Measurements from ENCODE around the gene TMEM167A.

Gene TMEM167A

DNA sequence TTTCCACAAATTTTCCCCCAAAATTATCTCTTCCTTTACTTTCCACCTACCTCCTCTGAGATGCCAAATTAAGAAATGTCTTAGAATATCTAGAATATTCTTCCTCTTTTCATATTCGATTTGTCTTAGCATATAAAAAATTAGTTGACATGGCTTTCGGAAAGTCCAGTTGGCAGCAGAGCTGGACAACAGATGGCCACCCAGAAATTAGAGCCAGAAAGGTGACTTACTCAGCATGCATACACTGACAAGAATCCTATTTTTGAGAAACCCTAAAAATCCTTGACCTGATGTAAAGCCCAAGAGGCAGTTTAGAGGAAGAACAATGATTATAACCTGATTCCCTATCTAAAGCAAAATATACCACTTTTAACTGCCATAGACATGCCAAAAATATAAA lies 22.0 kb downstream of the TMEM167A start:
- H3K9ac ChIP-seq (ENCODE audit: low read length), result no peak overlapping the region
- peaks cover 12% of the 10 kb centered on the region; the same call in 1 of the 2 replicates for H3K36me3 ChIP-seq (replicated peaks; ENCODE audit: insufficient read depth, low read length)
- no peaks in the 10 kb centered on the region for H3K9me2 ChIP-seq (replicated peaks; ENCODE audit: insufficient read depth, low read length)
- H3K79me2 ChIP-seq (ENCODE audit: low read length), result peaks cover 30% of the 10 kb centered on the region
- H3K27ac ChIP-seq (ENCODE audit: low read length), result no peak overlapping the region
- H3K4me3 ChIP-seq (ENCODE audit: low read length), result no peak overlapping the region
- no peaks in the 10 kb centered on the region for H3K27me3 ChIP-seq (replicated peaks; ENCODE audit: insufficient read depth, low read length)
- no peaks in the 10 kb centered on the region for H4K20me1 ChIP-seq (ENCODE audit: insufficient read depth, low read length)
- no peak overlapping the region for H2AFZ ChIP-seq (ENCODE audit: low read length)
- TF ChIP-seq EZH2phosphoT487 (IDR thresholded peaks at IDR 0.05; ENCODE audit: low read length), result no peak
- TF ChIP-seq, protein P1, sequence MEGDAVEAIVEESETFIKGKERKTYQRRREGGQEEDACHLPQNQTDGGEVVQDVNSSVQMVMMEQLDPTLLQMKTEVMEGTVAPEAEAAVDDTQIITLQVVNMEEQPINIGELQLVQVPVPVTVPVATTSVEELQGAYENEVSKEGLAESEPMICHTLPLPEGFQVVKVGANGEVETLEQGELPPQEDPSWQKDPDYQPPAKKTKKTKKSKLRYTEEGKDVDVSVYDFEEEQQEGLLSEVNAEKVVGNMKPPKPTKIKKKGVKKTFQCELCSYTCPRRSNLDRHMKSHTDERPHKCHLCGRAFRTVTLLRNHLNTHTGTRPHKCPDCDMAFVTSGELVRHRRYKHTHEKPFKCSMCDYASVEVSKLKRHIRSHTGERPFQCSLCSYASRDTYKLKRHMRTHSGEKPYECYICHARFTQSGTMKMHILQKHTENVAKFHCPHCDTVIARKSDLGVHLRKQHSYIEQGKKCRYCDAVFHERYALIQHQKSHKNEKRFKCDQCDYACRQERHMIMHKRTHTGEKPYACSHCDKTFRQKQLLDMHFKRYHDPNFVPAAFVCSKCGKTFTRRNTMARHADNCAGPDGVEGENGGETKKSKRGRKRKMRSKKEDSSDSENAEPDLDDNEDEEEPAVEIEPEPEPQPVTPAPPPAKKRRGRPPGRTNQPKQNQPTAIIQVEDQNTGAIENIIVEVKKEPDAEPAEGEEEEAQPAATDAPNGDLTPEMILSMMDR (IDR thresholded peaks at IDR 0.05; ENCODE audit: low read length), result no peak
- TF ChIP-seq EZH2 (optimal IDR thresholded peaks at IDR 0.05; ENCODE audit: low read depth, low read length), result no peak
- H3K4me2 ChIP-seq (ENCODE audit: low read depth, low read length), result no peak overlapping the region
- no peaks in the 10 kb centered on the region for H3K9me3 ChIP-seq (replicated peaks; ENCODE audit: insufficient read depth, low read length)
- no peaks in the 10 kb centered on the region for H3F3A ChIP-seq (ENCODE audit: insufficient read depth, low read length)
- peaks cover 32% of the 10 kb centered on the region for H3K4me1 ChIP-seq (ENCODE audit: low read length)
- no peak for DNase-seq

DNA sequence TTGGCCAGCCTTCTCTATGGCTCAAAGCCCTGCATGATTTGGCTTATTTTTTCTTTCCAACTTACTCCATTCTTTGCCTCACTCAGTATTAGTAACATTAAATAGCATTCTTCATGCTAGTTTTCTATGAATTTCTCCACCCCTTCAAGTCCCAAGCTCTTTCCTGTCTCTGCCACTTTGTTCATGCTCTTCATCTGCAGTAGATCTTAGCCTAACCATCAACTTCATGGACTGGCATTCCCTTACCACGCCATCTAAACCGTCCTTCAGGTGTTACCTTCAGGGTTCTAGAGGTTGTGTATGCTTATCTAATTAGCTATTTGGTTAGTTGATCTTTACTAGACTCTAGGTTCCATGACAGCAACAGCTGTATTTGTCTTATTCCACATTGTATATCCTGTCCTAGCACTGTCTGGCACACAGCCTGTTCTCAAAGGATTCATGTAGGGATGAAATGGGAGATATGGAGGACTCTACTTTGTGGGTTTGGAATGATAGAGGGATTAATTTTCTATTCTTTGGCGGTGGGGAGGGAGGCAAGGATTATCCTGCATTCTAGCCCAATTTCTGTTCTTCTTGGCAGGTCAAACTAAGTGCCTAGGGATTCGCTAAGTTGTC lies 26.4 kb downstream of the TMEM167A start:
- H3K27me3 ChIP-seq (replicated peaks; ENCODE audit: insufficient read depth, low read length), result no peaks in the 10 kb centered on the region
- no peak overlapping the region for H3K27ac ChIP-seq (ENCODE audit: low read length)
- H3K4me2 ChIP-seq (ENCODE audit: low read depth, low read length), result no peak overlapping the region
- no peaks in the 10 kb centered on the region for H3K9me2 ChIP-seq (replicated peaks; ENCODE audit: insufficient read depth, low read length)
- no peak overlapping the region for H2AFZ ChIP-seq (ENCODE audit: low read length)
- no peaks in the 10 kb centered on the region for H4K20me1 ChIP-seq (ENCODE audit: insufficient read depth, low read length)
- H3K9me3 ChIP-seq (replicated peaks; ENCODE audit: insufficient read depth, low read length), result no peaks in the 10 kb centered on the region
- H3F3A ChIP-seq (ENCODE audit: insufficient read depth, low read length), result no peaks in the 10 kb centered on the region
- no peak overlapping the region for H3K4me3 ChIP-seq (ENCODE audit: low read length)
- H3K9ac ChIP-seq (ENCODE audit: low read length), result no peak overlapping the region
- no peak for DNase-seq
- 0 out of 2 replicates have a peak, but pooled peaks cover under 1% of the 10 kb centered on the region for H3K4me1 ChIP-seq (ENCODE audit: low read length)
- peaks cover 2% of the 10 kb centered on the region; the same call in 1 of the 2 replicates for H3K79me2 ChIP-seq (ENCODE audit: low read length)
- TF ChIP-seq EZH2 (optimal IDR thresholded peaks at IDR 0.05; ENCODE audit: low read depth, low read length) (no peak), EZH2phosphoT487 (IDR thresholded peaks at IDR 0.05; ENCODE audit: low read length) (no peak)
- TF ChIP-seq, protein P1 (IDR thresholded peaks at IDR 0.05; ENCODE audit: low read length), result no peak
- 0 out of 2 replicates have a peak, but pooled peaks cover 4% of the 10 kb centered on the region for H3K36me3 ChIP-seq (replicated peaks; ENCODE audit: insufficient read depth, low read length)

DNA sequence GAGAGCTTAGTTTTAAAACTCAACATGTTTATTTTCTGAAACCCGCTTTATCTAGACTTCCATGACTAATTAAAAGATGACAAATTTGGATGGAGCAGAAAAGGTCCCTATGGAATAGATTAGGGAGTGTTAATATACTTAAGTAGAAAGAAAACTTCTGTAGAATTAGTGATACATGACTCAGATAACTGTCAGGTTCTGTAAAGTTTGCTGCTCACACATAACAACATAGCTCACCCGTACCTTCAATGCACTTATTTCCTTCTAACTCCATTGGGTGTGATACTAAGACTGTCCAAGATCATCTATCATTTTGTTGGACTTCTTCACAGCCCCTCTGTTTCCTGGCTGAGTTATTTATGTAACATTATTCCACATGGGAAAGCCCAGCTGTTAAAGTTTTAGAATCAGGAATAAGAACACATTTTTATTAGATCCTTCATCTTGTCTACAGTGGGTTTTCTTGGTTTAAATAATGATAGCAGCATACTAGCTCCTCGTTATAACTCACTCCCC lies 27.8 kb downstream of the TMEM167A start:
- Histone ChIP-seq H3F3A (ENCODE audit: insufficient read depth, low read length) (no peaks in the 10 kb centered on the region), H3K4me2 (ENCODE audit: low read depth, low read length) (no peak overlapping the region), H3K4me1 (ENCODE audit: low read length) (no peaks in the 10 kb centered on the region), H3K4me3 (ENCODE audit: low read length) (no peak overlapping the region), H3K27ac (ENCODE audit: low read length) (no peak overlapping the region), H3K9ac (ENCODE audit: low read length) (no peak overlapping the region), H4K20me1 (ENCODE audit: insufficient read depth, low read length) (no peaks in the 10 kb centered on the region), H3K27me3 (replicated peaks; ENCODE audit: insufficient read depth, low read length) (no peaks in the 10 kb centered on the region), H3K9me3 (replicated peaks; ENCODE audit: insufficient read depth, low read length) (no peaks in the 10 kb centered on the region), H3K9me2 (replicated peaks; ENCODE audit: insufficient read depth, low read length) (no peaks in the 10 kb centered on the region), H3K79me2 (ENCODE audit: low read length) (no peaks in the 10 kb centered on the region), H3K36me3 (replicated peaks; ENCODE audit: insufficient read depth, low read length) (0 out of 2 replicates have a peak, but pooled peaks cover 4% of the 10 kb centered on the region), H2AFZ (ENCODE audit: low read length) (no peak overlapping the region)
- no peak for DNase-seq
- TF ChIP-seq EZH2 (optimal IDR thresholded peaks at IDR 0.05; ENCODE audit: low read depth, low read length) (no peak), EZH2phosphoT487 (IDR thresholded peaks at IDR 0.05; ENCODE audit: low read length) (no peak)
- TF ChIP-seq, protein P1 (IDR thresholded peaks at IDR 0.05; ENCODE audit: low read length), result no peak

All from MM.1S (cell line).